Gastrocnemius medialis (tissue), 4 donors: Measurements from ENCODE around the gene ZNF70. TPM values are rescaled to one million over a fixed set of nuclear protein-coding genes. Genes with fewer than 3 reads are reported as not detected.

Experiments used
- ATAC-seq, 2 donors: fragments of 150-250 bp; one replicate each; pipeline ENCODE4 v1.9.1; 2016
- DNase-seq, 2 donors: peaks; one replicate each; pipeline ENCODE4 v3.0.0-alpha.2; 2019
- H3K27ac ChIP-seq, 4 donors: fragments of 200-600 bp; sonication (generic); 1 replicate in 1 of 4; 2 replicates in 3 of 4; pipeline ENCODE4 v1.5.1; 2016 to 2018; ENCODE audit warnings: mild to moderate bottlenecking in 2 of 4, moderate library complexity in 1 of 4
- H3K27me3 ChIP-seq, 3 donors: fragments of 200-600 bp; sonication (generic) in 2 of 3; 1 replicate in 1 of 3; 2 replicates in 2 of 3; pipeline versions ENCODE4 v1.5.1 to v1.6.0; 2016 to 2019; ENCODE audit warnings: mild to moderate bottlenecking in 1 of 3, moderate library complexity in 1 of 3
- H3K36me3 ChIP-seq, 2 donors: fragments of 200-600 bp; sonication (generic) in 1 of 2; one replicate each; pipeline ENCODE4 v1.5.1; 2017 to 2018
- H3K4me1 ChIP-seq, 2 donors: fragments of 200-600 bp; sonication (generic) in 1 of 2; one replicate each; pipeline ENCODE4 v1.5.1; 2016 to 2017; ENCODE audit warnings: mild to moderate bottlenecking in 2 of 2
- H3K4me3 ChIP-seq, 4 donors: fragments of 200-600 bp; sonication (generic) in 3 of 4; 1 replicate in 1 of 4; 2 replicates in 3 of 4; pipeline ENCODE4 v1.5.1; 2016 to 2019; ENCODE audit warnings: mild to moderate bottlenecking in 2 of 4
- H3K9me3 ChIP-seq, 3 donors: fragments of 200-600 bp; sonication (generic) in 2 of 3; 1 replicate in 1 of 3; 2 replicates in 2 of 3; pipeline ENCODE4 v1.5.1; 2016 to 2019
- POLR2A ChIP-seq, 2 donors: fragments of 450-650 bp; IDR thresholded peaks; one replicate each; pipeline ENCODE4 v1.6.1; 2017; ENCODE audit warnings: antibody characterized with exemption in 2 of 2, mild to moderate bottlenecking in 2 of 2, moderate library complexity in 2 of 2
- in situ Hi-C, 4 donors: fragments of 200-750 bp; cut with MboI; loops; one replicate each; pipeline versions ENCODE4 v1.15.0 to v1.8.0; 2017; ENCODE audit warnings: low sequenced_read_pairs in 4 of 4
- intact Hi-C: fragments of 100-400 bp; cut with DNase I; formaldehyde crosslinking; loops from one replicate; pipeline ENCODE4 v1.15.1; 2023; ENCODE audit warnings: low total_unique reads
- total RNA-seq, 4 donors: library from RNA; depleted of rRNA; stranded (reverse); fragments of >200 nt; gene quantifications; one replicate each; pipeline versions ENCODE4 v1.1.0 to v1.2.3, GENCODE V29; 2016
- TF ChIP-seq, protein P1 (sequence below), 5 experiments: fragments of 450-650 bp in 3 of 5; fragments of 200-600 bp in 2 of 5; sonication (generic) in 2 of 5; IDR thresholded peaks in 4 of 5; conservative IDR thresholded peaks in 1 of 5; 1 replicate in 4 of 5; 2 replicates in 1 of 5; pipeline ENCODE4 v1.5.1; 2016 to 2019; ENCODE audit warnings: antibody characterized with exemption in 5 of 5, mild to moderate bottlenecking in 3 of 5, moderate library complexity in 3 of 5

ZNF70 gene
- total RNA-seq, 4 donors from 2014 or later, result 3.1 to 6.3 (median 4.2) TPM

DNA sequence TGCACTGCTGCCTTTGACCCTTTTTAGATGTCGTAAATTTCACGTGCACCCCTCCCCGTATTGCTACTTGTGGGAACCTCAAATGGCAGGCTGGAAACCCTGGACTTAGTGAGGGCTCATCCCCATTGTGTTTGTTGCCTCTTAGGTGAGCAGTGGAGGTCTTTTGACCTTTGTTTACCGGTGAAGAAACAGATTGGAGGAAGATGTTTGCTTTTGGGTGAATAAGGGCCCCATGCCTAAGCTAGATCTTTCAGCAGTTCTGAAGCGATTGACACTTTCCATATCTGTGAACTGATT is 36.6 kb upstream of the ZNF70 start:
- in situ Hi-C loops, result no loop called here
- intact Hi-C loops, result loop anchor here (2.0 to 5.0 kb wide), 4 partner anchors 19 to 125 kb away; partner anchors contain the start of gene ZNF70

GRCh38 chr22:23786752-23787599 is 36.1 kb upstream of the ZNF70 start, which contains the start of gene SMARCB1:
TSS of gene SMARCB1 (plus strand) at chr22:23786966. CDS start at chr22:23787170, 204 bp downstream.
- intact Hi-C loops, result loop anchor here (2.0 to 5.0 kb wide), 4 partner anchors 18 to 125 kb away; partner anchors contain the start of gene ZNF70
- in situ Hi-C loops, result no loop called here

More for the DNA sequence above, 36.6 kb upstream of the ZNF70 start:
- Histone ChIP-seq H3K27me3 (no peaks in the 10 kb centered on the region), H3K27ac (peak overlapping the region; percentile 96 to 100 (median 98)), H3K9me3 (no peaks in the 10 kb centered on the region), H3K36me3 (peaks cover 0 to 6% of the 10 kb centered on the region in 2 donors), H3K4me1 (peaks cover 27 to 34% of the 10 kb centered on the region in 2 donors), H3K4me3 (peak overlapping the region; percentile 78 to 93 (median 84))
- DNase-seq (no peak), ATAC-seq (peak in 1 of 2 donors; percentile 1)
- TF ChIP-seq POLR2A (IDR thresholded peaks at IDR 0.05), result no peak
- TF ChIP-seq, protein P1, sequence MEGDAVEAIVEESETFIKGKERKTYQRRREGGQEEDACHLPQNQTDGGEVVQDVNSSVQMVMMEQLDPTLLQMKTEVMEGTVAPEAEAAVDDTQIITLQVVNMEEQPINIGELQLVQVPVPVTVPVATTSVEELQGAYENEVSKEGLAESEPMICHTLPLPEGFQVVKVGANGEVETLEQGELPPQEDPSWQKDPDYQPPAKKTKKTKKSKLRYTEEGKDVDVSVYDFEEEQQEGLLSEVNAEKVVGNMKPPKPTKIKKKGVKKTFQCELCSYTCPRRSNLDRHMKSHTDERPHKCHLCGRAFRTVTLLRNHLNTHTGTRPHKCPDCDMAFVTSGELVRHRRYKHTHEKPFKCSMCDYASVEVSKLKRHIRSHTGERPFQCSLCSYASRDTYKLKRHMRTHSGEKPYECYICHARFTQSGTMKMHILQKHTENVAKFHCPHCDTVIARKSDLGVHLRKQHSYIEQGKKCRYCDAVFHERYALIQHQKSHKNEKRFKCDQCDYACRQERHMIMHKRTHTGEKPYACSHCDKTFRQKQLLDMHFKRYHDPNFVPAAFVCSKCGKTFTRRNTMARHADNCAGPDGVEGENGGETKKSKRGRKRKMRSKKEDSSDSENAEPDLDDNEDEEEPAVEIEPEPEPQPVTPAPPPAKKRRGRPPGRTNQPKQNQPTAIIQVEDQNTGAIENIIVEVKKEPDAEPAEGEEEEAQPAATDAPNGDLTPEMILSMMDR (IDR thresholded peaks at IDR 0.05 in 4 of 5, conservative IDR thresholded peaks at IDR 0.05 in 1 of 5), result no peak

GRCh38 chr22:23786261-23786710 is 35.4 kb upstream of the ZNF70 start:
- intact Hi-C loops (loop anchor here (2.0 to 5.0 kb wide), 4 partner anchors 17 to 126 kb away; partner anchors contain the start of gene ZNF70), in situ Hi-C loops (no loop called here)
- no peaks in the 10 kb centered on the region for H3K9me3 ChIP-seq
- H3K27ac ChIP-seq, result peak overlapping the region; percentile 96 to 100 (median 98)
- no peak for DNase-seq
- no peaks in the 10 kb centered on the region for H3K36me3 ChIP-seq
- TF ChIP-seq, protein P1 (IDR thresholded peaks at IDR 0.05 in 4 of 5, conservative IDR thresholded peaks at IDR 0.05 in 1 of 5), result peak in 1 of 5 experiments; percentile 8
- TF ChIP-seq POLR2A (IDR thresholded peaks at IDR 0.05), result no peak
- H3K27me3 ChIP-seq, result no peaks in the 10 kb centered on the region
- peak; percentile 5 to 45 for ATAC-seq
- peak overlapping the region; percentile 35 to 93 (median 57) for H3K4me3 ChIP-seq
- peaks cover 27 to 34% of the 10 kb centered on the region in 2 donors for H3K4me1 ChIP-seq

More at GRCh38 chr22:23786752-23787599, 36.1 kb upstream of the ZNF70 start, which contains the start of gene SMARCB1:
- DNase-seq, result peak; percentile 90 to 97
- TF ChIP-seq POLR2A (IDR thresholded peaks at IDR 0.05), result peak; percentile 87 to 88
- TF ChIP-seq, protein P1 (IDR thresholded peaks at IDR 0.05 in 4 of 5, conservative IDR thresholded peaks at IDR 0.05 in 1 of 5), result peak in 2 of 5 experiments; percentile 20 to 23
- H3K27me3 ChIP-seq, result no peaks in the 10 kb centered on the region
- H3K4me1 ChIP-seq, result peaks cover 27 to 34% of the 10 kb centered on the region in 2 donors
- peak within 1 kb of the TSS; percentile 78 to 93 (median 84) for H3K4me3 ChIP-seq
- peaks cover 0 to under 1% of the 10 kb centered on the region in 2 donors for H3K36me3 ChIP-seq
- ATAC-seq, result peak; percentile 96
- no peaks in the 10 kb centered on the region for H3K9me3 ChIP-seq
- H3K27ac ChIP-seq, result peak within 1 kb of the TSS; percentile 96 to 100 (median 98)

DNA sequence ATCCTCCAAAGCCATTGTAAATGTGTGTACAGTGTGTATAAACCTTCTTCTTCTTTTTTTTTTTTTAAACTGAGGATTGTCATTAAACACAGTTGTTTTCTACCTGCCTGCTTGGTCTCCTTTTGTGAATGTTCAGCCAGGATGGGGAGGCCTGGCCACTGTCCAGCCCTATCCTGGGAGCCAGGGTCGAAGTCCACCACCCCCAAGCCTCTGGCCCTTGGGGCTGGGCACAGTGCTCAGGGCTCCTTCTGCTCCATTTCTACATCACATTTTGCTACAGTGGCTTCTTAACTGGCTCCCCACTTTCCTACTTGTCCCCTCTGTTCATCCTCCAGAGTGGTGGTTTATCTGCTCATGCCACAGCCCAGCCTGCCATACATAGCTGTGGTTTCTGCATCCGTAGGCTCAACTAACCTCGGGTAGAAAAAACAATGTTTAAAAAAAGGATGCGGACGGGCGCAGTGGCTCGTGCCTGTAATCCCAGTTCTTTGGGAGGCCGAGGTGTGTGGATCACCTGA is 33.4 kb upstream of the ZNF70 start:
- H3K4me3 ChIP-seq, result no peak overlapping the region
- no peaks in the 10 kb centered on the region for H3K9me3 ChIP-seq
- no peaks in the 10 kb centered on the region for H3K27me3 ChIP-seq
- intact Hi-C loops (no loop called here), in situ Hi-C loops (loop anchor here in 1 of 4 donors (5.0 kb wide), 1 partner anchor 63 kb away; no protein-coding TSS in a partner anchor)
- peak overlapping the region in 2 of 4 donors; percentile 30 to 49 for H3K27ac ChIP-seq
- peaks cover 20 to 28% of the 10 kb centered on the region in 2 donors for H3K4me1 ChIP-seq
- no peaks in the 10 kb centered on the region for H3K36me3 ChIP-seq
- DNase-seq (no peak), ATAC-seq (no peak)
- TF ChIP-seq, protein P1 (IDR thresholded peaks at IDR 0.05 in 4 of 5, conservative IDR thresholded peaks at IDR 0.05 in 1 of 5), result no peak
- no peak for TF ChIP-seq POLR2A (IDR thresholded peaks at IDR 0.05)
